Smooth muscle cell of the brain vasculature (primary cell): ENCODE data around the gene SOBP.

Experiments
- DNase-seq: peaks from one replicate; pipeline ENCODE4 v3.0.0-alpha.2; 2012; ENCODE audit warnings: low read depth, low spot score

Gene SOBP

DNA sequence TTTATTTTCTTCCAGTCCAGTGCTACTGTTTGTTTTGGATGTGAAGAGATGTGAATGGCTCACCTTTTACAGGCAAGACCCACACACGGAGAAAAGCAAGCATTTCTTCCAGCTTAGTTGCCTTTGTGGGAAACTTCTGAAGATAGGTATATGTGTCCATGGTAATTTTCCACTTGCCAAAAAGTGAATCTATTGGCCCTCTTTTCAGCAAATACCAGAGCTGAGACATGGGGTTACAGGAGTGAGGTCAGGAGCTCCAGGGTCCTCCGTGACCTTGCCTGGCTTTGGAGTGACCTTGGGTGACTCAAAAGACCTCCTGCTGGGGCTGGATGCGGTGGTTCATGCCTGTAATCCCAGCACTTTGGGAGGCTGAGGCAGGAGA is 167.4 kb downstream of the SOBP start:
- no peak for DNase-seq

DNA sequence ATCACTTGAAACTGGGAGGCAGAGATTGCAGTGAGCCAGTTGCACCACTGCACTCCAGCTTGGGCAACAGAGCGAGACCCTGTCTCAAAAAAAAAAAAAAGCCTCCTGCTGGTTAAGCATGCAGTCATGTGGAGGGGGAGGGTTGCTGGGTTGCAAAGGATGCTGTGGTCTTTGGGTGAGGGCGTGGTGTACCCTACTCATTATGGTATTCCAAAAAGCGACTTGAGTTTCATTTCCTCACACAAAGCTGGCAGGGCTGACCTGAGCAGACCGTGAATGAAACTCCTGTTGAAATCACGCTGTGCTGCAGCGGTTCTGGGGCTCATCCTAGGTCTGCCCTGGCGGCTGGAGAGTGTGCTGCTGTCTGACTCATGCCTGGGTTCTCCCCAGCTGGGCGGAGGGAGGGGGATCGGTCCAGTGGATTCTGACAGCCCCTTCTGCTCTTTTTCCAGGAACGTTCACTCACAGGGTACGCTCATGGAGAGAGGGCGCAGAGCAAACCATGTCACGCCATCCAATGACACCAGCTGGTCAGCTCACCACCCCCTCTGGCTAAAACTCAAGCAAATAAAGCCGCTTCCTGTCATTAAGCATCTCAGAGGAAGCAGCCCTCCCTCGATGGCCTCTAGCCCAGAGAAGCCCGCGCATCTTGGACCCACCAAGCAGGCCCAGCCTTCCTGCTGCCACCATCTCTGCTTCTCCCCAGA is 168.0 kb downstream of the SOBP start:
- DNase-seq = peak; percentile 84

DNA sequence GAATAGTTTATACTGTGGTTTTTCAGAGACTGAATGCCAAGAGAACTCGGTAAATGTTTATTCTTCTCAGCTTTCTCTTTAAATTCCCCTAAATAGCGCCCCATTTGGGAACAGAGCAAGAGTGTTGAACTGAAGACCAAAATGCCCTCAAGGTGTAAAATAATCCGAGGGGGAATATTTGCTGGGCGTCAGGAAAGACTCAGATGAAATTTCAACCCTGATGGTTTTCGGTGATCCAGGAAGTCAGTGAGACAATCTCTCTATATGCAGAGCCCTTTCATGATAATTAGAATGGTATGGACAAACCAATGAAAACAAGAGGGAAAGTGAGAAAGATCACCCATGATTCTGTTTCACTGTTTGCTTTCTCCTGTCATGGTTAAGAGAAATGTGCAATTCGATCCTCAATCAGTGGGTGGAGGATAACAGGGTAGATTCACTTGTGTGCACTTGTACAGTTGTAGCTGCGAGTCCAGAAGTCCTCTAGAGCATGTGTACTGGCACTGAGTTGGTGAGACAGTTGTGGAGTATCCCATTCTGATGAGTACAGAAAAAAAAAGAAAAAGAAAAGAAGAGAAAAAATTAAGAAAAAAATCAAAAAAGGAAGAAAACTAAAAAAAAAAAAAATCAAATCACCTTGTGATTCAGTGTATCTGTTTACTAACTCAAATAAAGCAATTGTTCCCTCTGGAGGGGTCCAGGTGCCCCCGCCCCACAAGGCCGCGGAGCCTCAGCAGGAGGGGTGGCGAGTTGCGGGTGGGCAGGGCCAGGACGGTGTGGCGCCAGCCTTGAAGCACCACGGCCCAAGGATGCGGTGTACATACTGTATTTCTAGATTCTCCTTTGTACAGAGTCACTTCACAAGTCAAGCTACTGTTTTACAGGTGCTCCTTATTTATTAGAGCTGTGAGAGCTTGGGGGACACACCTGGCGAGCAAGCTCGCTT is 169.3 kb downstream of the SOBP start:
- DNase-seq = no peak

DNA sequence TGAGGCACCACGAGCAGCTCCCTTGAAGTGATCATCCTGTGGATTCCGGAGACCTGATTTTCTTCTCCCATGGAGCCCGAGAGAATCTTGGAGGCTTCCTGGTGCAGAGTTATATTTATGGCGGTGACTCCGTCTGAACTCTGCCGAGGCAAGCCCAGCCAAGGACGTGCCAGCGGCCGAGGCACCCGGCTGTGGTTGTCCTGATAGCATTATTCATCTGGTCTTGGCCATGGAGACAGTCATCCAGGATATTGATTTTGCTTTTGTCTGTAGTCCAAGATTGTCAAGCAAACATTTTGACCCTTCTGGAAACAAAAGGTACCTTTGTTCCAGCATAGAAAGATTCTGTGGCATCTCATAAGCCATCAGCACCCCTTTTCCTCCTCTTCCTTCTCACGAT is 170.9 kb downstream of the SOBP start:
- DNase-seq = no peak

DNA sequence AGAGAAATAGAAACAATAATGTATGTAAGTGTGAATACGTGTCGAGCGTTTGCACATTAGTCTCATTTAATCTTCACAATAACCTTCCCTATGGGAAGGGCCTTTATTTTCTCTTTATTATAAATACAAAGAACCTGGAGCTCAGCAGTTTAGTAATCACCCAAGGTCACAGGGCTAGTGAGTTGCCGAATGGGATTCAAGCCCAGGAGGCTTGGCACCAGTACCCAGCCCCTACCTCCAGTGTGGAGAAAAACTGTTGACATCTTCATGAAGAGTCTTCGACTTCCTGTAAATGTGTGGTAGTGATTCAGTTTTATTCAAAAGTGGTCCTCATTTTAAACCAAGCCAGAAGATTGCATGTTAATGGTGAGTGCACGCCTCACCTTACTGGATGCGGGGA is 171.4 kb downstream of the SOBP start:
- DNase-seq = no peak

DNA sequence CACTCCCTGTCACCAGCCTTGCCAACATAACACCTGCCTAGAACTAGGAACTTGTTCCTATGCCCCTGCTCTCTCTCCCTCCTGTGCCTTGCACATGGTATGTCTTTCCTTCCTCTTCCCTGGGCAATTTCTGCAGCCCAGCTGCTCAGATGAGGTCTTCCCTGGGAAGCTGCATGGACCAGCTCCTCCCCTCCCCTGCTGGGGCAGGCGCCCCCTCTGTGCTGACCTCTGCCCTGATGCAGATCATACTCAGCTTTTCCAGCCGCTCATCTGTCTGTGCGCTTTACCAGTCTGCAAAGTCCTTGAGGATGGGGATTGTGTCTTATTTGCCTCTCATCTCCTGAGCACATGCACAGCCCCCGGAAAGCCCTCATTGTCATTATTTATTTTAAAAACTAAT is 172.4 kb downstream of the SOBP start:
- DNase-seq = peak; percentile 51

DNA sequence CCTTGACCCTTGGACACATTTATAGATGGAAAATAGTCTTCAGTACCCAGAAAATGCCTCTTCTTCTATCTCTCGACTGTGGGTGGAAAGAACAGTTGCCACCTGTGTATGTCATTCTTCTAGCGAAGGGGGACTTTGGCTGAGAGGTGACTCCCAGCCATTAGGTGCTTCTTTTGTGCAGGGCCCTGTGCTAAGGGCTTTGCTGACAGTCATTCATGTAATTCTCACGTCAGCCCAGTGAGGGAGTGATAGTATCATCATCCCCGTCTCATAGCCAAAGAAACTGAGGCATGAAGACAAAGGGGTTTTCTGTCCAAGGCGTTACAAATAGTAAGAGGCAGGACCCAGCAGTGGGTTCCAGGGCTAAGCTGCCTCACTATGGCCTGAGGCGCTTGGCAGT is 173.4 kb downstream of the SOBP start:
- no peak for DNase-seq

DNA sequence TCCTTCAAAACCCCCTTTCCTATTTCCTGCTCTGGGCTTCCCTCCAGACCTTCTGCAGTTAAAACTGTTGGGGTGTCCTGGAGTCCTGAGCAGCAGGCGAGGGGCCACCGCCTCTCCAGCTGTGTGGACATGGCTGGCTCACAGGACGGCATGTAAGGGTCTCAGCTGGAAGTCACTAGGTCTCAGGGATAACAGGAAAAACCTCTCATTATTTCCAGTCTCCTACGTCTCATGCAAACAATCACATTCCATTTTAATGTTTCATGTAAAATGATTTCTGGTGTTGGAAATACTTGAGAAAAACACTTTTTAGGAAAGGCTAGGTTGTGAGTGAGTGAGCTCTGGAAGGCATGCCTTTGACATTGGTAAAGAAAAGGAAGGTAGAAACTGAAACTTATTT is 175.5 kb downstream of the SOBP start:
- peak; percentile 46 for DNase-seq

DNA sequence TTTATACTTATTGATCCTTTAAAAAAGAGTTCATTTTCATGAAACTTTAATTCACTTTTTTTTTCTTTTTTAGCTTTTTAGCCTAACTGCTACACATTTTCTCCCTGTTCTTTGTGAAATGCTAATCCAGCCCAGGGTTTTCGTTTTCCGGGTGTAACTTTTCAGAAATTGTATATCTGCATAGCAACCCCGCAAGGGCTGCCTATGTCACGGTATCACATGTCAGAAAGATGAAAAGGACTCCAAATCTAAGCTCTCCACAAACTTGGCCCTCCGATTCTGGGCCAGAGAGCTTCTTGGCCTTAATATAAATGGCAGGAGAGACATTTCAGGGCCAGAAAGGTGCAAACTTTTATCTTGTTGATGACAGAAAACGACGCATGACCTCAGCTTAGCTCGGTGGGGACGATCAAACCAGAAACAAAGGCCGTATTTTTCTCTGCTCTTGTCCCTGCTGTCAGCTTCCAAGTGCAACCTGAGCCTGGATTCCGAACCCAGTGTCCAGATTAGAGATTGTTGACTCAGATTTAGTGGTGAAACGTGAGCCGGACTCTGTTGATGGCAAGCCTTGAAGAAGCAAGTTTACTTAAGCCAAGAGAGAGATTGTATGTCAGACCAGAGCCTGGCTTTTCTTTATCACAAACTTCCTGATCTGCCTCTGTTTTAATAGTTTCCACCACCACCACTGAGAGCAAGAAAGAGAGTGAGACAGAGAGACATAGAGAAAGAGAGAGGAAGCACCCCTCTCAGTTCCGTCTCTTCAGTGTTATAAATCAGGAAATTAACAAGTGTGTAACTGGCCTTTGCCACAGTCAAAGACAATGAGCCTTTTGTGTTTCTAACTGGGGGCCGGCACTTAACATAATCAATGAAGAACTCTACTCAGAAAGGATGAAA is 176.4 kb downstream of the SOBP start:
- DNase-seq = no peak

DNA sequence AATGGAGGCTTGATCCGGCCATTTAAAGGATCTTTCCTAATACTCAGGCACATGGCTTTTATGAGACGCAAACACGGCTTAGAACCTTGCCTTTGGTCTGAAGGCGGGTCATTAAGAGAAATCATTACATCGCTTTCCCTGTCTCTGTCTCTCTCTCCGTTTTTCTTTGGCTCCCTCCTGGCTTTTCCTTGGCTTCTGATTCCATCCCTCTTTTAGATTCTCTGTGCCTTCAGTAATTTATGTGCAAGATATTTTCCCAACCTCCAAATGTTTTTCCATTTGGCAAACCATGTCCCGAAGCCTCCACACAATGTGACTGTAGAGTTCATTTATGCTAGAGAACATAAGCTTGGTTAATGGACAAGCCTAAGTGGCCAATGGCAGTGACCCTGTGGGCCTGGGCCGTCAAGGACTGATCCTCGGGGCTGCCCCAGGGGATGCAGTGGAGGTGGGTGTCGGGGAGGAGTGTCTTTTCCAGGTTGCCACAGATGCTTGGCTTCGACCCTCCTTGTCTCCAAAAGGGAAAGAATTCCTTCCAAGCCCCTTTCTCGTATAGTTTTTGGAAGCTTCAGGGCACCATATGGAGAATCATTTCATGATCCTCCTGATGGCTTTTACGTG is 177.2 kb downstream of the SOBP start:
- DNase-seq = no peak

DNA sequence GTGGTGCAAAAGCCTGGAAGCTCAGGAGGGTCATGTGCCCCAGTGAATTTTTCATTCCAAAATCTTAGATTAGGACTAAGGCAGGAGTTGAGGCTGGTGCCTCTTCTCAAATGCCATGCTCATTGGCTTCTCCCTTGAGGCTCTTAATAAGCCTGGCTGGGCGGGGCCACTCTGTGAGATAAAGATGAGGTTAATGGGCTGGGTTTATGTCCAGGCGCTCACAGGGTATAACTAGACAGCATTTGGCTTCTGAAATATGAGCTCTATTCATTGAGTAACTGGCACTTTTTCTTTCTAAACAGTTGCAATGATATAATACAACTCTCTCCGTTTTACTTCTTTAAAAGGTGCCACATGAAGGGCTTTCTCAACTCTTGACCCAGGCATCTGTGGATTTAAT is 177.9 kb downstream of the SOBP start:
- no peak for DNase-seq

DNA sequence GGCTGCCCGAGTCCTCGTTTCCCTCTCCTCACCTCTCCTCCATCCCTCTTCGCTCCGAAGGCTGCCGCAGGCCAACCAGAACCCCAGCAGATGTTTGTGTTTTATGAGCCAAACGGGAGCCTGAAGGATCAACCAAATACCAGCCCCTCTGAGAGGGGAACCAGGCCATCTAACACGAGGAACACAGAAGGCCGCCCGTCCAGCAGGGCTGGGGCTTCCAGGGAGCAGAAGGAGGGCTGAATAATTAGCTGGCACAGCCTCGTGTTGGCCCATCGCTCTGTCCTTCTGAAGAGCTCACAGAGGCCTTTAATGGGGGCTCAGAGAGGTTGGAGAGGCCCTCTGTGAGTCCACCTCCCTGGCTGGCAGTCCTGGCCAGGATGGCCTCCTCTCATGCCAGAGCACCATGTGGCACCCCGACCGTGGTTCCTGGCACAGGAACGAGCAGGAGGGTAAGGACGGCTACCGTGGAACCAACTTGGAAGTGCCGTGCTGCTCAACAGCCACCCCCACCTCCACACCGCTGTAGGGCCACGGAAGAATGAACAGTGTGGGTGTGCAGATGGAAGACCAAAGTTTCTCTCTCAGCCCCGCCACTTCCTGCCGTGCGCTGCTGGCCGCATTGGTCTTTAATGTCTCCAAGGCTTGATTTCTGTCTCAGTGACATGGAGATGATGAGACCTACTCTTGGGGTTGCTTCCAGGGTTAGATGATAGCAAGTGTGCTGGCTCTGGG is 179.0 kb downstream of the SOBP start:
- no peak for DNase-seq

DNA sequence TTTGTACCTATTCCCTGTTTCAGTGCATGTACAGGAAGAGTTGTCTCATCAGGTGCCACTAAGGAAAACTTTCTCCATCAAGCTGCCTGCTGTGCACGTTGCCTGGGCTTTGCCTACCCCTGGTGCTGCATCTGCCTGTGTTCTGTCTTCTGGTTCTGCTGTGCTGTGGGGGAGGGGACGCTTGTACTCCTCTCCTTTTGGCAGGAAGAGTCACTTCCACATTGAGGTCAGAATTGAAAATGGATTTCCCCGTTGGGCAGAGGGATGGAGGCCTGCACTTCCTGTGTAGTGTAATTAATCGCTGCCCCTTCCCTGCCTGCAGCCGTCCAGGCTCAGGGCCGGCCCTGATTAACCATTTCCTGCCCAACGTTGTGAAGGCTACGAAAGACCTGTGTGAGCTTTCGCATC is 180.9 kb downstream of the SOBP start:
- no peak for DNase-seq

DNA sequence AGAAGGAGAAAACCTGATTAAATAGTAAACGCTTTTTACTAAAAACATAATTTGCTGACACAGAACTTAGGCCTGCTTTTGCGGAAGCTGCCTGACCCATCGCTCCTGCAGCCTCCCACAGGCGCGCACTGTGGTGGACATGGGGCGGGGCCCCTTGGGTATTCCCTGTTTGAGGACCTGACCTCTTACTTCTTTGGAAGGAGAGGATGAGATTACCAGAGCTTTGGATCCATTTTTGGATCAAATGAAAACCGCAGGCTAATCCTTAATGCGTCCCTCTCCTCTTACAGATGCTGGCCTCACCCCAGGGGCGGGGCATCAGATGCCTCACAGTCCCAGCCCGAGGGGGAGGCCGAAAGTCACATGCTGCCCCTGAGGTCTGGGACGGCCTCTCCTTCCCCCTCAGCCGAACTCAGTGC is 183.2 kb downstream of the SOBP start:
- DNase-seq = no peak

DNA sequence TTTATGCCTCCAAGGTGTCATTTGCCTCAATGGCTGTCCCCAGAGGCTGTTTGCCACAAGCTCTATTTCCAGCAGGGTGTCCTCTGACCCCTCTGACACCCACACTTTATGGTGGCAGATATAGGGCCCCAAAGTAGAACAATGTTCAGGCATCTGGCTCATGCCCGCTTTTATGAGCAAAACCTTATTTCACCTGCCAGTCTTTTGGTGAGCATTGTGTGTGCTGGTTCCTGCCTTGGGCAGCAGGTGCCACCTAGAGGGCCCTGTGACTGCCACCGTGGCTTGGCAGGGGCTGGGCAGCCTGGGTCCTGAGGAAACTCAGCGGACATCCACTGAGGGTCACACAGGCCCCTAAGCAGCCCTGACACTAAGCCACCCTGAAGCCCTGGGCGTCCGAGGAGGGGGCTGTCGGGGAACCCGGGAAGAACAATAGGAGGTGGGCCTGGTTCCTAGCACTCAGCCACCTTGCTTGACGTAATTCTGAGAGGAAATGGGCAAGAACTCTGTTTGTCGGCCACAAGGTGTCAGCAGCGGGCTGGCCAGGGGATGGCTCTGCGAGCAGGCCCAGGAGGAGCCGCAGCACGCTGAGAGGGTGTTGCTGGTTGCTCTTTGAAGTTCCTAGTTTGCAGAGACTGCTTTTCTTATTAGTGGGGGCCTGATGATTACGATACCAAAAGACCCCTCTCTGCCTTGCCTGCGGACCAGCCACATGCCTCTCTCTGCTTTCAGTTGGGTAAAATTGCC is 185.2 kb downstream of the SOBP start:
- DNase-seq = peak; percentile 69

DNA sequence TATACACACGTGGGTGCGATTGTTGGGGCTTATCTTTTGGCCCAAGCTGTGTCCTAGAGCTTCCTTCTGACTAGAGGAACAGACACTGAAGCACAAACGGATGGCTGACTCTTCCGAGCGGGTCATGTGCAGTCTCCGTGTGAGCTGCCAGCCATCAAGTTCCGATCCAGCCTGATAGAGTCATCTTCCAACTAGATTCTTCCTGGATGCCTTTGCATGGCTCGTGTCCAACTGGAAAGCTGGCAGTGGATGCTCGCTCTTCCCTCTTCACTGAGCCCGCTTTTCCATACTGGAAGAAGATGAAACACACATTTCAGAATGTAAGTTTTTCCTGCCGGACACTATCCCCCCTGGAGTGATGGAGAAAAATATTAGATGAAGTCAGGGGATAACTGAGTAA is 186.1 kb downstream of the SOBP start:
- DNase-seq = no peak

DNA sequence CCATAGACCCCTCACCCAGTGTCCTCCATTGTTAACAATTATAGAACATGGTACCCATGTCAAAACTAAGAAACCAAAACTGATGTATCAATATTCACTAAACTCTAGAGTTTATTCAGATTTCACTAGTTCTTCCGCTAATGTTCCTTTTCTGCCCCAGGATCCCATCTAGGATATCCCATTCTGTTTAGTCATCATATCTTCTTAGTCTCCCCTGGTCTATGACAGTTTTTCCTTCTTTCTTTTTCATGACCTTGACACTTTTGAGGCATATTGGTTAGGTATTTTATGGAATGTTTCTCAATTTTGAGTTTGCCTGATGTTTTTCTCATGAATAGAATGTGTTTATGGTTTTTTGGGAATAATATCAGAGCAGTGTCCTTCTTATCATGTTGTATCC is 187.5 kb downstream of the SOBP start:
- DNase-seq = no peak

DNA sequence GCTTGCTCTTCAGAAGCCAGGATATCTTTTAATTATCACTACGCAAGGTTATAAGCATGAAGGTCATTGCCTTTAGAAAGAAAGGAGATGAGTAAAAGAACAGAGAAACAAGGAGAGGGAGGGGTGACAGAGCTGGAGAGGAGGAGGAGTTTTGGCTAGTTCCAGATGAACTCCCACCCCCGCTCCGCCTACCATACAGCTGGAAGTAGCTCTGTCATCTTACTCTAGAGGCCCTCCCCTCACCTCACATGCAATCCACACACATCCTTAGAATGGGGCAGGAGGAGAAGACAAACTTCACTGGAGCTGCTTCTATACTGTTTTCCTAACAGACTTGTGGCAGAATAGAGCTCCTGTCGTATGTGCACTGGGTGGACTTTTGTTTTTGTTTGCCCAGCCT is 189.5 kb downstream of the SOBP start:
- DNase-seq = no peak

DNA sequence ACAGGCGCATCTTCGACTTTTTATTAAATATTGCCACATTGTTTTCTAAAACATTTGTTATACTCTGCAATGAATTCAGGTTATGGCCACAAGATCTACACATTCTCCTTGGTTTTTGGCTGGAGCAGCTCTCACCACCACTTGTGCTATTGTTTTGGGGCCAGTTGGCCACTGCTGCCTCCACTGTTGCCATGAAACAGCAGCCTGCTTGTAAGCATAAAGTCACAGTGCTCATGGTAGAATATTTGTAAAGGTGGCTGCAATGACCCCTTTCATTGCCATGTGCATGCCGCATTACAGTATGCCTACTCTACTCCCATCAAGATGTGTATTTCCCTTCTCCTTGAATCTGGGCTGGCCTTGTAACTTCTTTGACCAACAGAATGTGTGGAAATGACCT is 192.8 kb downstream of the SOBP start:
- no peak for DNase-seq

DNA sequence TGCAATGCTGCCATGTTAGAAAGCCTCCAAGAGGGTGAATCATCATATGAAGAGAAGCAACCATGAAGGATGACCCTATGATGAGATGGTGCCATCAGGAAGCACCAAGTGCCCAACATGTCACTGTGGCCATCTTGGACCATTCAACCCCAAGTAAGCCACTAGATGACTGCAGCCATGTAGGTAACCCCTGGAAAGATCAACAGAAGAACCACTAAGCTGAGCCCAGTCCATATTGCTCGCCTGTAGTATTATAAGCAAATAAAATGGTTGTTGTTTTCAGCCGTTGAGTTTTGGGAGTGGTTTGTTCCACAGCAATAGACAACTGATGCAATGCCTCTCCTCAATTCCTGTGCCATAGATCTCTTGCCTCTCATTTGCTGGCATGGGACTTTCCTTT is 193.3 kb downstream of the SOBP start:
- no peak for DNase-seq
